Vagina (tissue), 2 donors: ENCODE measurements around the gene SNF8.

Experiments used
- POLR2AphosphoS5 ChIP-seq, 2 donors: sonication (generic); formaldehyde crosslinking; IDR thresholded peaks; one replicate each; pipeline ENCODE4 v1.9.0; 2017; ENCODE audit warnings: antibody characterized with exemption in 2 of 2, mild to moderate bottlenecking in 2 of 2, low read depth in 1 of 2; ENCODE audit not compliant: insufficient read depth in 1 of 2
- TF ChIP-seq, protein P1 (sequence below), 3 experiments: fragments of 450-650 bp in 2 of 3; fragments of 200-600 bp in 1 of 3; sonication (generic) in 1 of 3; IDR thresholded peaks; one replicate each; pipeline ENCODE4 v1.5.1; 2017 to 2019; ENCODE audit warnings: antibody characterized with exemption in 3 of 3, mild to moderate bottlenecking in 2 of 3, moderate library complexity in 2 of 3

DNA sequence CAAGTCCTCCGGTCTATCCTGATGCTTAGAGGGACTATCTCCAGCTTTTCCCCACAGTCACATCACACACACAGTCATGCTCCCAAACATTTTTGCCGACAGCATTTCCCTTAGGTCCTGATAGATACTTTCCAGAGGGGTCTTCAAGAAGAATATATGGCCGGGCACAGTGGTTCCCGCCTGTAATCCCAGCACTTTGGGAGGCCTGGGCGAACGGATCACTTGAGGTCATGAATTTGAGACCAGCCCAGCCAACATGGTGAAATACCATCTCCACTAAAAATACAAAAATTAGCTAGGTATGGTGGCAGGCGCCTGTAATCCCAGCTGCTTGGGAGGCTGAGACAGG lies 28.1 kb upstream of the SNF8 start:
- TF ChIP-seq, protein P1, sequence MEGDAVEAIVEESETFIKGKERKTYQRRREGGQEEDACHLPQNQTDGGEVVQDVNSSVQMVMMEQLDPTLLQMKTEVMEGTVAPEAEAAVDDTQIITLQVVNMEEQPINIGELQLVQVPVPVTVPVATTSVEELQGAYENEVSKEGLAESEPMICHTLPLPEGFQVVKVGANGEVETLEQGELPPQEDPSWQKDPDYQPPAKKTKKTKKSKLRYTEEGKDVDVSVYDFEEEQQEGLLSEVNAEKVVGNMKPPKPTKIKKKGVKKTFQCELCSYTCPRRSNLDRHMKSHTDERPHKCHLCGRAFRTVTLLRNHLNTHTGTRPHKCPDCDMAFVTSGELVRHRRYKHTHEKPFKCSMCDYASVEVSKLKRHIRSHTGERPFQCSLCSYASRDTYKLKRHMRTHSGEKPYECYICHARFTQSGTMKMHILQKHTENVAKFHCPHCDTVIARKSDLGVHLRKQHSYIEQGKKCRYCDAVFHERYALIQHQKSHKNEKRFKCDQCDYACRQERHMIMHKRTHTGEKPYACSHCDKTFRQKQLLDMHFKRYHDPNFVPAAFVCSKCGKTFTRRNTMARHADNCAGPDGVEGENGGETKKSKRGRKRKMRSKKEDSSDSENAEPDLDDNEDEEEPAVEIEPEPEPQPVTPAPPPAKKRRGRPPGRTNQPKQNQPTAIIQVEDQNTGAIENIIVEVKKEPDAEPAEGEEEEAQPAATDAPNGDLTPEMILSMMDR (IDR thresholded peaks at IDR 0.05): no peak
- no peak for TF ChIP-seq POLR2AphosphoS5 (IDR thresholded peaks at IDR 0.05; ENCODE audit: insufficient read depth in 1 of 2, low read depth in 1 of 2)
